Anterior cingulate cortex (tissue), 58 donors: ENCODE measurements around the gene ANKMY1.

Experiments
- DNase-seq, 58 donors: peaks; one replicate each; lab custom pipeline; 2025; lab: John Stamatoyannopoulos, UW

ANKMY1 gene

GRCh38 chr2:240596080-240596460 is 38.3 kb upstream of the ANKMY1 start:
- DNase-seq: no peak

- peak in 2 of 58 donors; percentile 20 to 32 for DNase-seq
These were observed 37.7 kb upstream of the ANKMY1 start for GRCh38 chr2:240595381-240596079.

GRCh38 chr2:240594511-240595380 is 37.0 kb upstream of the ANKMY1 start:
- DNase-seq: peak in 2 of 58 donors; percentile 21 to 49

GRCh38 chr2:240593703-240594451 is 36.1 kb upstream of the ANKMY1 start:
- DNase-seq: no peak

GRCh38 chr2:240593026-240593702 is 35.4 kb upstream of the ANKMY1 start:
- peak in 6 of 58 donors; percentile 24 to 54 (median 34) for DNase-seq

- DNase-seq: no peak
These were observed 34.0 kb upstream of the ANKMY1 start for GRCh38 chr2:240591784-240592183.

- no peak for DNase-seq
These were observed 33.4 kb upstream of the ANKMY1 start for GRCh38 chr2:240591226-240591625.

GRCh38 chr2:240590681-240591111 is 32.9 kb upstream of the ANKMY1 start:
- DNase-seq: no peak

- no peak for DNase-seq
These were observed 32.2 kb upstream of the ANKMY1 start for GRCh38 chr2:240589850-240590525.

- DNase-seq: no peak
These were observed 31.6 kb upstream of the ANKMY1 start for GRCh38 chr2:240589375-240589774.

- DNase-seq: no peak
These were observed 30.9 kb upstream of the ANKMY1 start for GRCh38 chr2:240588669-240589068.

GRCh38 chr2:240588006-240588655 is 30.3 kb upstream of the ANKMY1 start:
- no peak for DNase-seq

- no peak for DNase-seq
These were observed 29.4 kb upstream of the ANKMY1 start for GRCh38 chr2:240586919-240587800.

- DNase-seq: peak; percentile 78 to 100 (median 97)
These were observed 28.6 kb upstream of the ANKMY1 start, which contains the start of gene CAPN10 for GRCh38 chr2:240586198-240586918. Gene CAPN10 (plus strand): TSS chr2:240586734. CDS start chr2:240586912, 178 bp downstream.

GRCh38 chr2:240585681-240586197 is 28.0 kb upstream of the ANKMY1 start:
- no peak for DNase-seq

- no peak for DNase-seq
These were observed 27.3 kb upstream of the ANKMY1 start for GRCh38 chr2:240585101-240585500.

GRCh38 chr2:240584486-240585031 is 26.8 kb upstream of the ANKMY1 start:
- DNase-seq: no peak
